OCI-LY1 (cell line): ENCODE measurements around the gene STK31.
"Not testable (repeated sequence)": the region's sequence is repeated elsewhere in the genome, so short reads cannot be mapped to it uniquely, and the experiment has no call there.

Experiments
- EZH2 ChIP-seq: fragments of 200-600 bp; sonication (generic), shearing (Covaris generic); IDR thresholded peaks from 2 replicates; pipeline ENCODE4 v1.8.0; 2017; ENCODE audit warnings: borderline replicate concordance, mixed run types, mild to moderate bottlenecking, antibody characterized with exemption, low read length, moderate library complexity, mixed read lengths
- TF ChIP-seq, protein P1 (sequence below): fragments of 200-600 bp; sonication (generic), shearing (Covaris generic); IDR thresholded peaks from 2 replicates; pipeline ENCODE4 v1.5.1; 2017; ENCODE audit warnings: mild to moderate bottlenecking, antibody characterized with exemption, low read length, moderate library complexity, mixed read lengths

DNA sequence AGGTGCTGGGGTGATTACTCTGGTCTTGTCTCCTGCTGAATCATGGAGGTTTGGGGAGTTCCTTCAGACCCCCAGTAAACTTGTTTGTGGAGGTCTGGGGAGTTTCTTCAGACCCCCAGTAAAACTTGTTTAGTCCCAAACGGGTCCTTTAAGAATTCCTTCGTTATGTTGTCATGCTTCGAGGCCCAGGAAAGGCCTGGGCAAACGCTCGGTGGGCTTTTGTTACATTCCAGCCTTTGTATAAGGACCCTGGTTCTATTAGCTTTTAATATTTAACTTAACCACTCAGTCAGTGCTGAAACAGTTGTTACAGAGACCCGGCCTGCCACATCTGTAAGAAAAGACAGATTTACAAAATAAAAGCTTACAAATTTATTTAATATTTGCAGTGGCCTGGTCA lies 26.0 kb upstream of the STK31 start:
- not testable (repeated sequence) for TF ChIP-seq EZH2
- TF ChIP-seq, protein P1, sequence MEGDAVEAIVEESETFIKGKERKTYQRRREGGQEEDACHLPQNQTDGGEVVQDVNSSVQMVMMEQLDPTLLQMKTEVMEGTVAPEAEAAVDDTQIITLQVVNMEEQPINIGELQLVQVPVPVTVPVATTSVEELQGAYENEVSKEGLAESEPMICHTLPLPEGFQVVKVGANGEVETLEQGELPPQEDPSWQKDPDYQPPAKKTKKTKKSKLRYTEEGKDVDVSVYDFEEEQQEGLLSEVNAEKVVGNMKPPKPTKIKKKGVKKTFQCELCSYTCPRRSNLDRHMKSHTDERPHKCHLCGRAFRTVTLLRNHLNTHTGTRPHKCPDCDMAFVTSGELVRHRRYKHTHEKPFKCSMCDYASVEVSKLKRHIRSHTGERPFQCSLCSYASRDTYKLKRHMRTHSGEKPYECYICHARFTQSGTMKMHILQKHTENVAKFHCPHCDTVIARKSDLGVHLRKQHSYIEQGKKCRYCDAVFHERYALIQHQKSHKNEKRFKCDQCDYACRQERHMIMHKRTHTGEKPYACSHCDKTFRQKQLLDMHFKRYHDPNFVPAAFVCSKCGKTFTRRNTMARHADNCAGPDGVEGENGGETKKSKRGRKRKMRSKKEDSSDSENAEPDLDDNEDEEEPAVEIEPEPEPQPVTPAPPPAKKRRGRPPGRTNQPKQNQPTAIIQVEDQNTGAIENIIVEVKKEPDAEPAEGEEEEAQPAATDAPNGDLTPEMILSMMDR: not testable (repeated sequence)
